GM21825 (cell line): Measurements from ENCODE around the gene MYO10.
"Not testable (repeated sequence)": the region's sequence is repeated elsewhere in the genome, so short reads cannot be mapped to it uniquely, and the experiment has no call there.

ENCODE experiments used
- ATAC-seq: cut with Tn5 transposase; IDR thresholded peaks from one replicate; pipeline ENCODE4 v1.9.1; 2021; ENCODE audit warnings: mild to moderate bottlenecking, moderate library complexity; ENCODE audit not compliant: unreplicated experiment

The MYO10 gene

GRCh38 chr5:16889203-16889971 lies 46.7 kb downstream of the MYO10 start:
- ATAC-seq: no peak

GRCh38 chr5:16888694-16889124 lies 47.4 kb downstream of the MYO10 start:
- ATAC-seq: no peak

GRCh38 chr5:16886793-16887345 lies 49.2 kb downstream of the MYO10 start:
- no peak for ATAC-seq

DNA sequence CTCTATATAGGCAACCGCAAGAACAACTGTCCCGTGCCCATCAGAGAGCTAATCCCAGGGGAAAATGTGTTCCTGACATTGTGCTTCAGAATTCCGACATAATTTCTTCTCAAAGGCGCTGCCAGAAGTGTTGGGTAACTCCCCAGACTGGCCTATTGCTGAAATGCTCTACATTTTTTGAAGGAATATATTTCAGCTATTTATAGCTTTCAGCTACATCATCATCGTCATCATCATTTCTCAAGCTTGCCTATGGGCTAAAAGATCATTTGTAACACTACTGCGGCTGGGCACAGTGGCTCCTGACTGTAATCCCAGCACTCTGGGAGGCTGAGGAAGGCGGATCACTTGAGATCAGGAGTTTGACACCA lies 49.7 kb downstream of the MYO10 start:
- ATAC-seq: no peak

GRCh38 chr5:16885635-16886365 lies 50.3 kb downstream of the MYO10 start:
- ATAC-seq: no peak

DNA sequence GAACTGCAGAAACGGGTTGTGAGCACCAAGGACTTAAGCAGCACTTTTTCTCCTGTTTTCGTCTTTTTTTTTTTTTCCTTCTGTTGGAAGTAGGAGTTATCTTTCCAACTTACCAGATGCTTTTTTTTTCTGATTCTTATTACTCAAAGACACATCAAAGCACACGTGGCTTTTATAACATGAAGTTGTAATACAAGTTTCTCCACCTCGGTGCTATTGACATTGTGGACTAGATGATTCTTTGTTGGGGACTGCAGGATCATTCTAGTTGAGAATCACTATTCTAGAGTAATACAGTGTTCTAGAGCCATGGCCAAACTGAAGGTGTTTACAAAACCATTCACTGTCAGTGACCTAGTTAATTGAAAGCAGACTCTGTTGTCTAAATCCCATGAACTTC lies 51.5 kb downstream of the MYO10 start:
- no peak for ATAC-seq

GRCh38 chr5:16883806-16884205 lies 52.3 kb downstream of the MYO10 start:
- ATAC-seq: no peak

GRCh38 chr5:16883176-16883575 lies 52.9 kb downstream of the MYO10 start:
- no peak for ATAC-seq

- ATAC-seq: no peak
These were observed 54.8 kb downstream of the MYO10 start for GRCh38 chr5:16881251-16881650.

GRCh38 chr5:16880547-16880946 lies 55.5 kb downstream of the MYO10 start:
- no peak for ATAC-seq

DNA sequence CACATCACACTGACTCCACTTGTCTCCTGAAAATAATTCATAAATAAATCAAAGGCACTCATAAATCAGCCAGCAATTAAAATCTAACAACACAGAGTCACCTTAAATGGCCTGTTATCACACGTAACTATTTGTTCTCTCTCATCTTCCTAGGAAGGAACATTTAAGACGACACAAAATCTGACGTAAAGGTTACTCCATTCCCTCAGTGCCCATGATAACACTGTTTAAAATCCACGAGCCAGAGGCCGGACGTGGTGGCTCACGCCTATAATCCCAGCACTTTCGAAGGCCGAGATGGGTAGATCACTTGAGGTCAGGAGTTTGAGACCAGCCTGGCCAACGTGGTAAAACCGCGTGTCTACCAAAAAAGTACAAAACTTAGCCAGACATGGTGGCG lies 56.4 kb downstream of the MYO10 start:
- ATAC-seq: no peak

GRCh38 chr5:16879191-16879590 lies 56.9 kb downstream of the MYO10 start:
- ATAC-seq: no peak

- ATAC-seq: no peak
These were observed 58.7 kb downstream of the MYO10 start for GRCh38 chr5:16877267-16877935.

DNA sequence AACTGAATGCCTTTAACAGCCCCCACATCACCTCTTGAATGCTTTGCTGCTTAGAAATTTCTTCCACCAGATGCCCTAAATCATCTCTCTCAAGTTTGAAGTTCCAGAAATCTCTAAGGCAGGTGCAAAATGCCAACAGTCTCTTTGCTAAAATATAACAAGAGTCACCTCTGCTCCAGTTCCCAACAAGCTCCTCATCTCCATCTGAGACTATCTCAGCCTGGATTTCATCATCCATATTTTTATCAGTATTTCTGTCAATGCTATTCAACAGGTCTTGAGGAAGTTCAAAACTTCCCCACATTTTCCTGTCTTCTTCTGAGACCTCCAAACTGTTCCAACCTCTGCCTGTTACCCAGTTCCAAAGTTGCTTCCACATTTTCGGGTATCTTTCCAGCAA lies 61.7 kb downstream of the MYO10 start:
- not testable (repeated sequence) for ATAC-seq

- ATAC-seq: no peak
These were observed 64.2 kb downstream of the MYO10 start for GRCh38 chr5:16871746-16872339.

GRCh38 chr5:16870878-16871277 lies 65.2 kb downstream of the MYO10 start:
- no peak for ATAC-seq

- no peak for ATAC-seq
These were observed 66.0 kb downstream of the MYO10 start for GRCh38 chr5:16869821-16870796.

DNA sequence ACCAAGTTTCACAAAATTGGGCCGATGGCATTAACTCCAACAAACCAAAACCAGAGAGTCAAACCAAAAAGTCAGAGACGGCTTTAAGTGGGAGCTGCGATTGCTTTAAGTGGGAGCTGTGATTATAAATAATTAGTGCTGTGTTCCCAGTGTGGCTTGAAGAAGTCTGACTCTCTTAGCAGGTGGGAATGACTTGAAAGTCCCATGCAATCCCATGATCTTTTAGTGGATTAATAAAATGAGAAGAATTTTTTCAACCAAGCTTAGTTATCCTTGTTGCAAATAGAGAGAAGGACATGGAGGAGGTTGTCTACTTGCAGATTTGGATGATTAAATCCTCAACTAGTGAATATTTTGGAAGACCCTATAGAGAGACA lies 68.5 kb downstream of the MYO10 start:
- ATAC-seq: no peak

DNA sequence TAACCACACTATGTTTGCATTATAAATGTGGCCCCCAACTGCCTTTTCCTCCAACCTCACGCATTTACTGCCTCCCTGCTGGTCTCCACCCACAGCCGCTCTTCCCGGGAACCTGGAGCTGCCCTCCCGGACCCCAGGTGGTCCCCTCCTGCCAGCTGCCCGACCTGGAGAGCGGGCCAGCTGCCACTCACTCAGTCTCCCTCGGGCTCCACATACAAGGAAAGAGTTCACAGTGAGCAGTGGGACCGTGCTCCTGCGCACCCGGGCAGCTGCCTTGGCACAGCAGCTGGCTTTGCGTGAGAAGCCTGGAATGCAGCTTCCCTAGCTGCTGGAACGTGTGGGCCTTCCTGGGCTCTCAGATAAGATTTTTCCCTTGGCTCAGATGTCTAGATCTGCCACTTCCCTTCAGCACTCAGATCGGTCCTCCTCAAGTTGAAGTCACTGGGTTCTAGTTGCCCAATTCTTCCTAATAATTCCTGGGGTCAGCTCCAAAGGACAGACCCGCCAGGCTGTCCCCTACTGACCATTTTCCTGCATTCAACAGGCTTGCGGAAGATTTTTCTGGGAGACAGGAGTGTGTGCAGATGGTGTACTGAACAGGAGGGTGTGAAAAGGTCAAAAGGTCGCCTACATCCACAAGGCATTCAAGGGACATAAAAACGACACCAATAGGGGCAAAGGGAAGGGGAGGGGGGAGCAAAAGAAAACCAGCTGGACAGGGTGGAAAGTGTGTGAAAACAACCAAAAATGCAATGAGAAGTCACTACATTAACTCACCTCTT lies 69.1 kb downstream of the MYO10 start:
- no peak for ATAC-seq
